ENCODE data around the gene SLC6A19.

GRCh38 chr5:1222147-1222546 is 20.8 kb downstream of the SLC6A19 start:
- TF ChIP-seq CTCF (IDR thresholded peaks at IDR 0.05) (no peak), POLR2A (IDR thresholded peaks at IDR 0.05) (no peak)

All from heart left ventricle (tissue), 13 donors.